A549 (cell line): ENCODE measurements around the gene SDF4. TPM values are rescaled to one million over a fixed set of nuclear protein-coding genes. Genes with fewer than 3 reads are reported as not detected.
A peak's percentile ranks its signal among the peaks of the same experiment; 100 is the strongest.

Experiments used
- ATAC-seq, 2 experiments: fragments of 200-7000 bp in 1 of 2; fragments of >200 bp in 1 of 2; cut with Nextera tagmentation in 1 of 2; cut with Tn5 transposase in 1 of 2; 3 replicates each; pipeline versions ENCODE4 v1.8.0 to v1.9.1; 2018 to 2020; ENCODE audit warnings: mild to moderate bottlenecking in 1 of 2, moderate library complexity in 1 of 2
- CTCF ChIA-PET: fragments of 300-600 bp; sonication (Branson Sonifier 250); formaldehyde crosslinking; extraction: SDS; loops from one replicate; lab custom pipeline; 2021; ENCODE audit warnings: antibody characterized with exemption, inconsistent platforms; lab: Yijun Ruan, JAX
- POLR2A ChIA-PET: fragments of 350-600 bp; formaldehyde crosslinking; extraction: SDS; loops from one replicate; lab custom pipeline; 2021; ENCODE audit warnings: antibody characterized with exemption, inconsistent platforms; lab: Yijun Ruan, JAX
- DNase-seq, 2 experiments: peaks; one replicate each; pipeline versions ENCODE4 v3.0.0 to v3.0.0-alpha.2; 2011 to 2016; ENCODE audit warnings: low read depth in 1 of 2, low spot score in 1 of 2
- FAIRE-seq: peaks from 2 replicates; lab custom pipeline; 2011; peaks lifted over from hg19 to GRCh38; lab: Jason Lieb, UNC
- H3K27ac ChIP-seq, 2 experiments: fragments of >200 bp; sonication (Bioruptor Twin); formaldehyde crosslinking; 3 replicates each; pipeline ENCODE4 v1.5.1; 2016 to 2017
- H3K4me1 ChIP-seq: fragments of >200 bp; sonication (Bioruptor Twin); formaldehyde crosslinking; 3 replicates; pipeline ENCODE4 v1.6.1; 2016
- H3K4me2 ChIP-seq: fragments of >200 bp; sonication (Bioruptor Twin); formaldehyde crosslinking; 3 replicates; pipeline ENCODE4 v1.6.1; 2016
- H3K4me3 ChIP-seq: fragments of >200 bp; sonication (Bioruptor Twin); formaldehyde crosslinking; 3 replicates; pipeline ENCODE4 v1.5.1; 2016
- H3K9me3 ChIP-seq: fragments of >200 bp; sonication (Bioruptor Twin); formaldehyde crosslinking; 3 replicates; pipeline ENCODE4 v1.6.1; 2016
- CBX8 ChIP-seq: fragments of 200-600 bp; sonication (generic); IDR thresholded peaks from 2 replicates; pipeline ENCODE4 v1.6.1; 2016
- CHD2 ChIP-seq: fragments of 150-350 bp; IDR thresholded peaks from 2 replicates; pipeline ENCODE4 v1.6.1; 2014; ENCODE audit warnings: low read length; ENCODE audit not compliant: partially characterized antibody
- FOSB ChIP-seq: fragments of 250-450 bp; sonication (Bioruptor Pico); IDR thresholded peaks from 2 replicates; pipeline ENCODE4 v1.5.0; 2020; ENCODE audit warnings: mild to moderate bottlenecking, moderate library complexity
- HOXB5 ChIP-seq: fragments of 250-450 bp; sonication (Bioruptor Pico); IDR thresholded peaks from 2 replicates; pipeline ENCODE4 v1.5.0; 2020; ENCODE audit warnings: mild to moderate bottlenecking, moderate library complexity
- JUNB ChIP-seq: fragments of >200 bp; sonication (Bioruptor Twin); formaldehyde crosslinking; IDR thresholded peaks from 2 replicates; pipeline ENCODE4 v1.6.1; 2016
- KDM1A ChIP-seq: fragments of 200-600 bp; sonication (generic); IDR thresholded peaks from 2 replicates; pipeline ENCODE4 v1.6.1; 2016; ENCODE audit warnings: low read depth, mild to moderate bottlenecking
- MYC ChIP-seq: IDR thresholded peaks from 2 replicates; pipeline ENCODE4 v1.6.1; 2012; ENCODE audit warnings: mild to moderate bottlenecking, inconsistent platforms, low read length, improper control_type of control experiment, borderline replicate concordance
- NFE2L2 ChIP-seq: fragments of 150-350 bp; conservative IDR thresholded peaks from 2 replicates; pipeline ENCODE4 v1.6.1; 2014; ENCODE audit warnings: low read length
- PHF8 ChIP-seq: fragments of 200-600 bp; sonication (generic); IDR thresholded peaks from 2 replicates; pipeline ENCODE4 v1.6.1; 2016; ENCODE audit warnings: low read depth, mild to moderate bottlenecking, antibody characterized with exemption, moderate library complexity, borderline replicate concordance
- RAD21 ChIP-seq, 2 experiments: fragments of >200 bp in 1 of 2; sonication (Bioruptor Twin) in 1 of 2; formaldehyde crosslinking in 1 of 2; IDR thresholded peaks in 1 of 2; conservative IDR thresholded peaks in 1 of 2; 2 replicates in 1 of 2; 3 replicates in 1 of 2; pipeline ENCODE4 v1.6.1; 2012 to 2018; ENCODE audit warnings: inconsistent platforms in 1 of 2
- RCOR1 ChIP-seq: fragments of 150-350 bp; IDR thresholded peaks from 2 replicates; pipeline ENCODE4 v1.6.1; 2014; ENCODE audit warnings: antibody characterized with exemption, low read length, low read depth
- SMC3 ChIP-seq: fragments of >200 bp; sonication (Bioruptor Twin); formaldehyde crosslinking; IDR thresholded peaks from 3 replicates; pipeline ENCODE4 v1.6.1; 2018; ENCODE audit warnings: inconsistent platforms
- ZNF302 ChIP-seq: fragments of 250-450 bp; sonication (Bioruptor Pico); IDR thresholded peaks from 2 replicates; pipeline ENCODE4 v1.9.0; 2021; ENCODE audit warnings: inconsistent platforms, mild to moderate bottlenecking, moderate library complexity
- WGBS: methylation state at CpG from one replicate; pipeline ENCODE4 v1.1.6; 2017; ENCODE audit errors: missing lambda C conversion rate; 5-methylcytosine and 5-hydroxymethylcytosine counted together
- polyA plus RNA-seq, 4 experiments: library from polyadenylated mRNA; depleted of rRNA in 3 of 4; stranded (reverse); fragments of >200 nt; fragmentation: RNase III in 1 of 4; extraction: RNeasy Plus Mini Kit Qiagen cat#74134 plus additional on column Dnase treatment in 1 of 4; gene quantifications; 2 replicates in 3 of 4; 3 replicates in 1 of 4; pipeline ENCODE4 v1.2.3, GENCODE V29; 2011 to 2017
- TF ChIP-seq, protein P1 (sequence below): fragments of 250-450 bp; sonication (Bioruptor Pico); IDR thresholded peaks from 2 replicates; pipeline ENCODE4 v1.5.0; 2020; ENCODE audit warnings: low read depth, mild to moderate bottlenecking, moderate library complexity
- TF ChIP-seq, protein P2 (sequence below): IDR thresholded peaks from 2 replicates; pipeline ENCODE4 v1.6.1; 2012; ENCODE audit warnings: low read depth, borderline replicate concordance
- TF ChIP-seq, protein P3 (sequence below): fragments of >200 bp; sonication (Bioruptor Twin); formaldehyde crosslinking; IDR thresholded peaks from 2 replicates; pipeline ENCODE4 v1.6.1; 2016
- TF ChIP-seq, protein P4 (sequence below): fragments of >200 bp; sonication (Bioruptor Twin); formaldehyde crosslinking; IDR thresholded peaks from 3 replicates; pipeline ENCODE4 v1.6.1; 2016

Gene SDF4
- polyA plus RNA-seq, 2 of the 4 experiments (the other 2 are of a cell fraction) = 58.3 to 97.4 TPM

DNA sequence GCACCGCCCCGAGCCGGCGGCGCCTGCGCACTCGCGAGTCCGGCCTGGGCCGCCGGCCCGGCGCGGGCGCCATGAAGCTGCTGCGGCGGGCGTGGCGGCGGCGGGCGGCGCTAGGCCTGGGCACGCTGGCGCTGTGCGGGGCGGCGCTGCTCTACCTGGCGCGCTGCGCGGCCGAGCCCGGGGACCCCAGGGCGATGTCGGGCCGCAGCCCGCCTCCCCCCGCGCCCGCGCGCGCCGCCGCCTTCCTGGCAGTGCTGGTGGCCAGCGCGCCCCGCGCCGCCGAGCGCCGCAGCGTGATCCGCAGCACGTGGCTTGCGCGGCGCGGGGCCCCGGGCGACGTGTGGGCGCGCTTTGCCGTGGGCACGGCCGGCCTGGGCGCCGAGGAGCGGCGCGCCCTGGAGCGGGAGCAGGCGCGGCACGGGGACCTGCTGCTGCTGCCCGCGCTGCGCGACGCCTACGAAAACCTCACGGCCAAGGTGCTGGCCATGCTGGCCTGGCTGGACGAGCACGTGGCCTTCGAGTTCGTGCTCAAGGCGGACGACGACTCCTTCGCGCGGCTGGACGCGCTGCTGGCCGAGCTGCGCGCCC, 501 bp upstream of the SDF4 start, which contains the start of gene B3GALT6 (continued):
- TF ChIP-seq HOXB5 (CRISPR knock-in tag) = peak; percentile 64; the same call in 1 of the 2 replicates
- TF ChIP-seq, protein P1, sequence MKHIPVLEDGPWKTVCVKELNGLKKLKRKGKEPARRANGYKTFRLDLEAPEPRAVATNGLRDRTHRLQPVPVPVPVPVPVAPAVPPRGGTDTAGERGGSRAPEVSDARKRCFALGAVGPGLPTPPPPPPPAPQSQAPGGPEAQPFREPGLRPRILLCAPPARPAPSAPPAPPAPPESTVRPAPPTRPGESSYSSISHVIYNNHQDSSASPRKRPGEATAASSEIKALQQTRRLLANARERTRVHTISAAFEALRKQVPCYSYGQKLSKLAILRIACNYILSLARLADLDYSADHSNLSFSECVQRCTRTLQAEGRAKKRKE (CRISPR knock-in tag) = 0 out of 2 replicates have a peak, but pooled peaks have one; percentile 33
- no peak for TF ChIP-seq FOSB (CRISPR knock-in tag)

DNA sequence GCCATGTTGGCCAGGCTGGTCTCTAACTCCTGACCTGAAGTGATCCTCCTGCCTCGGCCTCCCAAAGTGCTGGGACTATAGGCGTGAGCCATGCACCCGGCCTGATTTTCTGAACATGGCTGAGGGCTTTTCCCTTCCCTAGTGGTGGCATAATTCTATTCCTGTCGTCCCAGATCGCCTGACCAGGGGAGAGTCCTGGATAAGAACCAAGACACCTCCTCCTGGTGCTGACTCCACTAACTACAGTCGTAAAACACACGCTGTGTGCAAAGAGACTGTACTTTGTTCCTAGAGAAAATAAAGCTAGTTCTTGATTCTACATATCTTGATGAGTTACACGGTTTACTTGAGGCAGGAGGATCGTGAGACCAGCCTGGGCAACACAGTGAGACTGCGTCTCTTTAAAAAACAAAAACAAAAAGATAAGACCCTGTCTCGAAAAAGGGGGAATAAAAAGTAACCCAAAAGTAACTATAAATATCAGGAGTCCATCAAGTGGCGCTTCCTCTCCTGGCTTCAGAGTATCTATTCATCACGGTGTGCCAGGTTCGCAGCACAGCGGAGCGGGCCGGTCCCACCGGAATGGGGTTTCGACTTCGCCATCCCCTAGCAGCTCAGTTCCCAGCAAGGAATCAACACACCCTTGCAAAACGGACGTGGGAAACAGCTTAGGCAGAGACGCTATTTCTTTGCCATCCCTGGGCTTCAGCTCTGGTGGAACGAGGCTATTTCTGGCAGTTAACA, 973 bp downstream of the SDF4 start:
- DNase-seq (peak; percentile 64 to 68), ATAC-seq (peak; percentile 37 to 67; a peak in 5 of 6 replicates), FAIRE-seq (no peak)
- Histone ChIP-seq H3K4me3 (peak overlapping the region; percentile 97), H3K9me3 (no peaks in the 10 kb centered on the region), H3K27ac (peak overlapping the region; percentile 98 to 100), H3K4me2 (peak overlapping the region; percentile 98), H3K4me1 (peaks cover 18% of the 10 kb centered on the region; the same call in 2 of the 3 replicates)
- ChIA-PET POLR2A (interaction anchor here (1.1 kb wide), 1 partner anchor 15 kb away, joined by 3 read pairs; no protein-coding TSS in a partner anchor), CTCF (interaction anchor here (0.7 to 2.4 kb wide), 8 partner anchors 61 to 246 kb away, joined by 3 to 17 read pairs (median 3); no protein-coding TSS in a partner anchor)
- TF ChIP-seq RCOR1 (no peak), SMC3 (peak; percentile 12; the same call in 1 of the 3 replicates), RAD21 (conservative IDR thresholded peaks at IDR 0.05 in 1 of 2, IDR thresholded peaks at IDR 0.05 in 1 of 2) (peak in 1 of 2 experiments; percentile 20; a peak in 1 of 5 replicates)
- 11% methylated on average over 22 of the region's 24 CpGs for WGBS

DNA sequence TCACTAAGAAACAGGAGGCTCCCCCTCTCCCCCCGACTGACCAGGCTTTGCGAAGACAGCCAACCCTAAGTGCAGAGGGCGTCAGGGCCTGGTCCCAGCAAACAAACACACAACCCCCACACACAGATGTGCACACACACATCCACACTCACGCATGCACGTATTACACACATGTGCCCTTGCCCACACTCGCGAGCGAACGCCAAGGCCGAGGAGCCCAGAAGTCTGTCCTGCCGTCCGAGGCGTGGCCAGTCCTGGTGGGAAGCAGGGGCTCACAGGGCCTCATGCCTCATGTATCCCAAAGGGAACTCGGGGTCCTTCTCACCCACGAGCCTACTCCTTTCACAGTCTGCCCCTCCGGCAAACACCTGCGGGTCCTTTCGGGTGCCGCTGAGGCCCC, 2.0 kb downstream of the SDF4 start:
- Histone ChIP-seq H3K4me2 (peak overlapping the region; percentile 98; the same call in 2 of the 3 replicates), H3K27ac (no peak overlapping the region), H3K9me3 (no peaks in the 10 kb centered on the region), H3K4me3 (no peak overlapping the region), H3K4me1 (peaks cover 18% of the 10 kb centered on the region; the same call in 2 of the 3 replicates)
- ChIA-PET POLR2A (no interaction called here), CTCF (interaction anchor here (0.6 to 1.7 kb wide), 3 partner anchors 108 to 245 kb away, joined by 3 to 8 read pairs (median 3); no protein-coding TSS in a partner anchor)
- DNase-seq (no peak), ATAC-seq (no peak), FAIRE-seq (no peak)
- TF ChIP-seq, protein P2, sequence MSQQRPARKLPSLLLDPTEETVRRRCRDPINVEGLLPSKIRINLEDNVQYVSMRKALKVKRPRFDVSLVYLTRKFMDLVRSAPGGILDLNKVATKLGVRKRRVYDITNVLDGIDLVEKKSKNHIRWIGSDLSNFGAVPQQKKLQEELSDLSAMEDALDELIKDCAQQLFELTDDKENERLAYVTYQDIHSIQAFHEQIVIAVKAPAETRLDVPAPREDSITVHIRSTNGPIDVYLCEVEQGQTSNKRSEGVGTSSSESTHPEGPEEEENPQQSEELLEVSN = no peak
- TF ChIP-seq RCOR1 (no peak), MYC (no peak), CHD2 (no peak), PHF8 (no peak), JUNB (no peak), KDM1A (no peak), CBX8 (no peak), NFE2L2 (no peak), ZNF302 (CRISPR knock-in tag) (no peak)
- TF ChIP-seq, protein P3, sequence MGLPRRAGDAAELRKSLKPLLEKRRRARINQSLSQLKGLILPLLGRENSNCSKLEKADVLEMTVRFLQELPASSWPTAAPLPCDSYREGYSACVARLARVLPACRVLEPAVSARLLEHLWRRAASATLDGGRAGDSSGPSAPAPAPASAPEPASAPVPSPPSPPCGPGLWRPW = no peak
- TF ChIP-seq, protein P4, sequence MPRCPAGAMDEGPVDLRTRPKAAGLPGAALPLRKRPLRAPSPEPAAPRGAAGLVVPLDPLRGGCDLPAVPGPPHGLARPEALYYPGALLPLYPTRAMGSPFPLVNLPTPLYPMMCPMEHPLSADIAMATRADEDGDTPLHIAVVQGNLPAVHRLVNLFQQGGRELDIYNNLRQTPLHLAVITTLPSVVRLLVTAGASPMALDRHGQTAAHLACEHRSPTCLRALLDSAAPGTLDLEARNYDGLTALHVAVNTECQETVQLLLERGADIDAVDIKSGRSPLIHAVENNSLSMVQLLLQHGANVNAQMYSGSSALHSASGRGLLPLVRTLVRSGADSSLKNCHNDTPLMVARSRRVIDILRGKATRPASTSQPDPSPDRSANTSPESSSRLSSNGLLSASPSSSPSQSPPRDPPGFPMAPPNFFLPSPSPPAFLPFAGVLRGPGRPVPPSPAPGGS = no peak
- WGBS = 96% methylated on average over 17 of the region's 19 CpGs
